ENCODE measurements around the gene AUNIP.

- TF ChIP-seq, protein P1, sequence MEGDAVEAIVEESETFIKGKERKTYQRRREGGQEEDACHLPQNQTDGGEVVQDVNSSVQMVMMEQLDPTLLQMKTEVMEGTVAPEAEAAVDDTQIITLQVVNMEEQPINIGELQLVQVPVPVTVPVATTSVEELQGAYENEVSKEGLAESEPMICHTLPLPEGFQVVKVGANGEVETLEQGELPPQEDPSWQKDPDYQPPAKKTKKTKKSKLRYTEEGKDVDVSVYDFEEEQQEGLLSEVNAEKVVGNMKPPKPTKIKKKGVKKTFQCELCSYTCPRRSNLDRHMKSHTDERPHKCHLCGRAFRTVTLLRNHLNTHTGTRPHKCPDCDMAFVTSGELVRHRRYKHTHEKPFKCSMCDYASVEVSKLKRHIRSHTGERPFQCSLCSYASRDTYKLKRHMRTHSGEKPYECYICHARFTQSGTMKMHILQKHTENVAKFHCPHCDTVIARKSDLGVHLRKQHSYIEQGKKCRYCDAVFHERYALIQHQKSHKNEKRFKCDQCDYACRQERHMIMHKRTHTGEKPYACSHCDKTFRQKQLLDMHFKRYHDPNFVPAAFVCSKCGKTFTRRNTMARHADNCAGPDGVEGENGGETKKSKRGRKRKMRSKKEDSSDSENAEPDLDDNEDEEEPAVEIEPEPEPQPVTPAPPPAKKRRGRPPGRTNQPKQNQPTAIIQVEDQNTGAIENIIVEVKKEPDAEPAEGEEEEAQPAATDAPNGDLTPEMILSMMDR (IDR thresholded peaks at IDR 0.05; ENCODE audit: insufficient read depth, low read length, poor library complexity, severe bottlenecking), result no peak
- TF ChIP-seq EZH2phosphoT487 (conservative IDR thresholded peaks at IDR 0.05; ENCODE audit: low read length), result no peak
These were observed 10.7 kb downstream of the AUNIP start for GRCh38 chr1:25848531-25848930.
